IPS DF 6.9 (cell line): ENCODE results near the gene KAT7.

ENCODE experiments used
- DNase-seq: peaks from one replicate; pipeline ENCODE4 v3.0.0-alpha.2; 2013; ENCODE audit warnings: low read depth, low spot score
- H3K27ac ChIP-seq: one replicate; pipeline ENCODE4 v1.5.1; 2013; ENCODE audit warnings: low read length, control low read depth
- H3K27me3 ChIP-seq: 2 replicates; pipeline ENCODE4 v1.6.1; 2013; ENCODE audit warnings: mild to moderate bottlenecking, low read length; ENCODE audit not compliant: control insufficient read depth, insufficient read depth
- H3K36me3 ChIP-seq: 2 replicates; pipeline ENCODE4 v1.6.1; 2013; ENCODE audit warnings: low read length; ENCODE audit not compliant: control insufficient read depth, insufficient read depth
- H3K4me1 ChIP-seq: 2 replicates; pipeline ENCODE4 v1.6.1; 2013; ENCODE audit warnings: low read length; ENCODE audit not compliant: control insufficient read depth, insufficient read depth
- H3K4me3 ChIP-seq: 2 replicates; pipeline ENCODE4 v1.5.1; 2013; ENCODE audit warnings: mild to moderate bottlenecking, low read length
- H3K9me3 ChIP-seq: 2 replicates; pipeline ENCODE4 v1.6.1; 2013; ENCODE audit warnings: low read length, inconsistent platforms; ENCODE audit not compliant: control insufficient read depth, insufficient read depth
- WGBS: extraction: QIAGEN DNeasy Blood & Tissue Kit; methylation state at CpG from one replicate; pipeline ENCODE4 v1.1.7; 2013; ENCODE audit warnings: mixed read lengths, missing lambda C conversion rate; ENCODE audit not compliant: insufficient read length, insufficient coverage; 5-methylcytosine and 5-hydroxymethylcytosine counted together

KAT7 gene

DNA sequence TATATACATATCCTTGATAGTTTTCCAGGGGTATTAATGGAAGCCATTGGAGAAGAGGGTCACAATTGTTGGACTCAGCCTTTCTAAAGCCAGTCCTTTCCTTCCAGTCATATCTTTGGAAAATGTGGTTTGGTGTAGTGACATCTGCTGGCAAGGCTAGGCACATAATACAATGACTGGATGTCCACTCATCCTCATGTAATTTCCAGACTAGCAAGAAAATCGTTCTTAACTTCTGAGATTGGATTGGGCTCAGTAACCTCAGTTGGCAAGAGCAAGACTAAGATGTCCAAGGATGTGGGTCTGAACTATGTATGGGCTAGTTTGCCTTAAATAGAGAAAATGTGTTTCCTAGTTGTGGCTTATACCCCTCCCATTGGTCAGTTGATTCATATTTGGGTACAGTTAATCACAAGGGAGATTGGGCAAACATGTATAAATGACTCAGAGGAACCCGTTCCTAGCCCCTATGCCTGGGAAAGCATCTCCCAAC, 8.7 kb upstream of the KAT7 start:
- no peak for DNase-seq
- Histone ChIP-seq H3K27ac (no peak overlapping the region), H3K4me1 (no peaks in the 10 kb centered on the region)

DNA sequence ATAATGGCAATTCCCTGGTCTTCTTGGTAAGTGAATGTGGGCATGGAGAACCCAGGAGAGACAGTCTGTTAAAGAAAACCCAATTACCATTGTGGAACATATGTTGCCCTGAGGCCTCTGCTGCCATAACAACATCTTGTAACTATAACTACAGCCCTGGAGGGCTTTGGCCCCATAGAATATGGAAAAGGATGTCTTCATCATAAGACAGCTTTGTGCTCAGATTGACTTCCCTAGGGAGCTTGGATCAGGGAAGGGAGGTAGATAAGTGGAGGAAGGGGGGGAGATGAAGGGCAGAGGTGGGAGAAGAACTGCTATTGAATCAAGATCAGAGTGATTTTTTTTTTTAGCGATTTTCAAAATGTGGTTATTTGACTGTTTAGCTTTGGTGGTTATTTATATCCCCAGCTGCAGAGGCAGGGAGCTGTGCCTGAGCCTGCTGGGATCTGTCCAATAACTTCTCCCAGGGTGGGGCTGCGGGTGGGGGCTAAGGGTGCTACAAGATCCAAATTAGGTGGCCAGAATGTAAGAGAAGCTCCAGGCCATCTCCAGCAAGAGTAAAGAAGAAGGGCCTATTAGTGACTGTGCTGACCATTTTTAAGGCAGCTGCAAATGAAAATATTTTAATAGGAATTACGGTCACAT, 5.3 kb upstream of the KAT7 start:
- Histone ChIP-seq H3K4me3 (no peak overlapping the region), H3K36me3 (no peaks in the 10 kb centered on the region), H3K4me1 (no peaks in the 10 kb centered on the region), H3K9me3 (no peaks in the 10 kb centered on the region), H3K27me3 (no peaks in the 10 kb centered on the region), H3K27ac (no peak overlapping the region)
- no peak for DNase-seq
- WGBS = no CpG with 5 or more reads among the region's 3 CpGs

More for the DNA sequence above, 8.7 kb upstream of the KAT7 start:
- Histone ChIP-seq H3K4me3 (no peak overlapping the region), H3K9me3 (no peaks in the 10 kb centered on the region), H3K27me3 (no peaks in the 10 kb centered on the region), H3K36me3 (no peaks in the 10 kb centered on the region)
- WGBS = no CpG with 5 or more reads among the region's 2 CpGs

DNA sequence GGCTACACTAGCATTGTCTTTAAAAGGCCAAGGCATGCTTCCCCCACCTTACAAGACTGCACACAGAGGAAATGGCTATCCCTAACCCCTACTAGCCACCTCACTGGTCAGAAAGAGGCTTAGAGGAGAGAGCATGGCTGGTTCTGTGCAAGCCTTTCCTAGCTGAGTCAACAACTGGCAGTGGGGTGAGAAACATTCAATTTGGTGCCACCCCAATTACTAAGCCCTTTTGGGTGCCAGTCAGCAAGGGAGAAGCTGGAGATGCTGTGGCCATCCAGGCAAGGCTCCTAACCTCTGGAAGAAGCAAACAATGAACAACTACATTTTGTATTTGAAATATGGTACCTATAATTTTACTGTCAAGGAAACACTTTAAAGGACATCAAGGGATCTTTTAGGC, 4.7 kb upstream of the KAT7 start:
- no peaks in the 10 kb centered on the region for H3K4me1 ChIP-seq
- no peak overlapping the region for H3K4me3 ChIP-seq
- no peak for DNase-seq
- no peaks in the 10 kb centered on the region for H3K27me3 ChIP-seq
- no peaks in the 10 kb centered on the region for H3K9me3 ChIP-seq
- no peaks in the 10 kb centered on the region for H3K36me3 ChIP-seq
- H3K27ac ChIP-seq = no peak overlapping the region

DNA sequence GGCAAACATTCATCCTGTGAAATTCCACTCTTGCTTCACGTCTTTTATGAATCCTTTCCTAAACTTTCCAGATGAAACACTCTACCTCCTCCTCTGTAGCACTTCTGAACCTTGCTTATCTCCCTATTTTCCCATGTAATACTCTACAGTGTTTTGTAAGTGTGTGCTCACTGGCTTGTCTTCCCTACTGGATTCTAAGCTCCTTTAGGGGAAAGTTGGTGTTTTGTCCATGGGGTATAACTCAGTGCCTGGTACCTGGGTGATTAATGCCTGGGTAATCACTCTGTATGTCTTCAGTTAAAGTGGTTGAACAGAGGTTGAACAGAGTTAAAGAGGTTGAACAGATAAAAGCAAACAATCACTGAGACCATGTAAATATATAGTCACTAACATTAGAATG, 3.8 kb upstream of the KAT7 start:
- H3K4me1 ChIP-seq = no peaks in the 10 kb centered on the region
- no peak for DNase-seq
- no peaks in the 10 kb centered on the region for H3K27me3 ChIP-seq
- no CpG with 5 or more reads among the region's 1 CpG for WGBS
- no peaks in the 10 kb centered on the region for H3K9me3 ChIP-seq
- no peak overlapping the region for H3K4me3 ChIP-seq
- H3K36me3 ChIP-seq = no peaks in the 10 kb centered on the region
- no peak overlapping the region for H3K27ac ChIP-seq

DNA sequence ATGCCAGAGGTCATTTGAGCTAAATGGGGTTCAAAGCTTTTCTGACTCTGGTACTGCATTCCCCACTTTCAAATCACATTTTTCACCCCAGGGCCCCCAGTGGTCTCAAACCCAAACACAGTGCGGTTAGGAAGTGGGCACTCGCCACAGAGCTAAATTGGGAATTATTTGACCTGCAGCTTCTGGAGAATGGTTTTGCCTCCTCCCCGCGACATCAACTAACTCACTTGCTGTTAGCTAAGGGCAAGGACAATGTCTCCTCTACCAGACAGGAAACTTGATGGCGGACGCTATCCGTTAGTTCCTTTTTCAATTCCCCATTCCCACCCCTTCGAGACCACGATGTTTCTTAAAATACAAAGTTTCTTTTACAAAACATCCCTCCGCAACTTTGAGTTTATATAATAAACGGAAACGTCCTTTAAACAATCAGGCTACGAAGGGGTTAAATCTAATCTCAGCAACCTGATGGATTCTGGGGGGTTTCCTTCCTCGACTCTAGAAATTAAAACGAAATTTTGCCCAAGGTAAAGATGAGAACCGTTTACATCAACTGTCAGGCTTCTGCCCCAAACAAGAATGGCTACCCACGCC, 500 bp upstream of the KAT7 start:
- H3K27me3 ChIP-seq = no peaks in the 10 kb centered on the region
- no peak for DNase-seq

DNA sequence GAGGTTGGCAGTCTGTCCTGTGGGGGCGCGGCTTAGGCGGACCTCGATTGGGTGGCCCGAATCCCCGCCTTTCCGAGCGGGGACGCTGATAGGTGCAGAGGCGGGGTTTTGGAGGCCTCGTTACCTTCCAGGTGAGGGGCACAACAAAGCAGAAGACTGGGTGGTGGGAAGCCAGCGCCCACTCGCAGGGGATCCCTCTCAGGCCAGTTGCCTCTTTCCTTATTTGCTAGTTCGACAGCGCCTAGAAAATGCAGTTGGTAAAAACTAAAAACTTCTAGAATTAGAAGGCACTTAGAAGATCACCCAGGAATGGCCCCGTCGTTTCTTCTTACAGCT, 730 bp downstream of the KAT7 start:
- Histone ChIP-seq H3K27ac (no peak overlapping the region), H3K36me3 (peaks cover 3% of the 10 kb centered on the region; the same call in 1 of the 2 replicates), H3K27me3 (no peaks in the 10 kb centered on the region), H3K9me3 (no peaks in the 10 kb centered on the region), H3K4me1 (no peaks in the 10 kb centered on the region), H3K4me3 (peak overlapping the region; percentile 10; the same call in 1 of the 2 replicates)
- DNase-seq = no peak
- WGBS = no CpG with 5 or more reads among the region's 17 CpGs

More for the DNA sequence above, 500 bp upstream of the KAT7 start:
- WGBS = no CpG with 5 or more reads among the region's 17 CpGs
- peaks cover 3% of the 10 kb centered on the region; the same call in 1 of the 2 replicates for H3K36me3 ChIP-seq
- H3K27ac ChIP-seq = no peak overlapping the region
- no peaks in the 10 kb centered on the region for H3K9me3 ChIP-seq
- H3K4me3 ChIP-seq = peak overlapping the region; percentile 37; the same call in 1 of the 2 replicates
- no peaks in the 10 kb centered on the region for H3K4me1 ChIP-seq

DNA sequence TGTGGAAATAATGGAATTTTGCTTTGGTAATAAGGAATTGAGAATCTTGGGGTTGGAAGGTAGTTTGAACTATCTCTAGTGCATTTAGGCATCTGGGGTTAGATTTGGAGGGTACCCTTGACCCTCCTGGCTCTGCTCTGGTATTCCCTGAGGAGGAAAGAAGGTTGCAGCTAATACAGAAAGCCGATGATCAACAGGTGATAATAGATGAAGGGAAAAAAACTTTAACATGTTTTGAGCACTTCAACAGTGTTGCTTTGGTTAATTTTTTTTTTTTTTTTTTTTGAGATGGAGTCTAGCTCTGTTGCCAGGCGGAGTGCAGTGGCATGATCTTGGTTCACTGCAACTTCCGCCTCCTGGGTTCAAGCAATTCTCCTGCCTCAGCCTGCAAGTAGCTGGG, 4.8 kb downstream of the KAT7 start:
- WGBS = no CpG with 5 or more reads among the region's 3 CpGs
- Histone ChIP-seq H3K36me3 (peaks cover 8% of the 10 kb centered on the region; the same call in 1 of the 2 replicates), H3K4me3 (no peak overlapping the region), H3K9me3 (no peaks in the 10 kb centered on the region), H3K27ac (no peak overlapping the region), H3K4me1 (no peaks in the 10 kb centered on the region), H3K27me3 (no peaks in the 10 kb centered on the region)
- no peak for DNase-seq

DNA sequence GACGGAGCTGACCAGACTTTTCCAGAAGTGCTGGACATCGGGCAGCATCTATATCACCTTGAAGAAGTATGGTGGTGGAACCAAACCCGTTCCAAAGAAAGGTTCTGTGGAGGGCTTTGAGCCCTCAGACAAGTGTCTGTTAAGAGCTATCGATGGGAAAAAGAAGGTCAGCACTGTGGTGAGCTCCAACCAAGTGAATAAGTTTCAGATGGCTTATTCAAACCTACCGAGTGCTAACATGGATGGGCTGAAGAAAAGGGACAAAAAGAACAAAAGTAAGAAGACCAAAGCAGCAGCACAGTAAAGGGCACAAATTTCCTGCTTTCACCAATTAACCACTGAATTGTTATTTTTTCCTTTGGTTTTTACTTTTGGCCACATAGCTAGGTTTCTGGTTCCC, 6.9 kb downstream of the KAT7 start:
- no peaks in the 10 kb centered on the region for H3K27me3 ChIP-seq
- peaks cover 16% of the 10 kb centered on the region; the same call in 1 of the 2 replicates for H3K36me3 ChIP-seq
- H3K4me3 ChIP-seq = no peak overlapping the region
- no CpG with 5 or more reads among the region's 5 CpGs for WGBS
- no peaks in the 10 kb centered on the region for H3K9me3 ChIP-seq
- DNase-seq = no peak
- H3K27ac ChIP-seq = no peak overlapping the region
- no peaks in the 10 kb centered on the region for H3K4me1 ChIP-seq

DNA sequence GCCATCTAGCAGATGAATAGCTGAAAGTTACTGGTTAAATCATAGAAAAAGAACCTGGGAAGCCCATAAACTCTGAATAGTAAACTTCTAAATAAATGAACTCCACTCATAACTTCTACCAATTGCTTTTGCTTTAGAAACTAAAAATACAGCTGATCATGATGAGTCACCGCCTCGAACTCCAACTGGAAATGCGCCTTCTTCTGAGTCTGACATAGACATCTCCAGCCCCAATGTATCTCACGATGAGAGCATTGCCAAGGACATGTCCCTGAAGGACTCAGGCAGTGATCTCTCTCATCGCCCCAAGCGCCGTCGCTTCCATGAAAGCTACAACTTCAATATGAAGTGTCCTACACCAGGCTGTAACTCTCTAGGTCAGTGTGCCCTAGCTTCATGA, 9.7 kb downstream of the KAT7 start:
- WGBS = no CpG with 5 or more reads among the region's 8 CpGs
- peaks cover 16% of the 10 kb centered on the region; the same call in 1 of the 2 replicates for H3K36me3 ChIP-seq

DNA sequence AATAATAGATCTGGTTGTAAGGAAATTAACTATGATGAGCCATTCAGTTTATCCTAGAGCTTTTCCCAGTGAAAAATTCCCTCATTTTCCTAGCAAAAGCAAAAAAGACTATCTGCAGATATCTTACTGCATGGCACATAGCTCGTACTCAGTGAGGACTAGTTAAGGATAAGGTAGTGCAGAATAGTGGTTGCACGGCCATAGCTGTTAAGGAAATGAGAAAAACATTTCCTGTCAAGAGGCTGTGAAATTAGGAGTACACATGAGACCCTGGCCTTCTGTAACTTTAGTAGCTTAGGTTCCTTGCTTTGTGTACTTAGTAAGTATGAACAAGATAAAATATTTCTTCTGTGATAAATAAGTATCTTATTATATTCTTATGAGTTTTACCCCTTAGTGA, 10.3 kb downstream of the KAT7 start:
- Histone ChIP-seq H3K36me3 (peaks cover 16% of the 10 kb centered on the region; the same call in 1 of the 2 replicates), H3K9me3 (no peaks in the 10 kb centered on the region), H3K4me3 (no peak overlapping the region), H3K27me3 (no peaks in the 10 kb centered on the region), H3K27ac (no peak overlapping the region), H3K4me1 (no peaks in the 10 kb centered on the region)
- no peak for DNase-seq
- no CpG with 5 or more reads among the region's 2 CpGs for WGBS

More for the DNA sequence above, 9.7 kb downstream of the KAT7 start:
- Histone ChIP-seq H3K4me3 (no peak overlapping the region), H3K4me1 (no peaks in the 10 kb centered on the region), H3K27me3 (no peaks in the 10 kb centered on the region), H3K9me3 (no peaks in the 10 kb centered on the region), H3K27ac (no peak overlapping the region)
- DNase-seq = no peak

DNA sequence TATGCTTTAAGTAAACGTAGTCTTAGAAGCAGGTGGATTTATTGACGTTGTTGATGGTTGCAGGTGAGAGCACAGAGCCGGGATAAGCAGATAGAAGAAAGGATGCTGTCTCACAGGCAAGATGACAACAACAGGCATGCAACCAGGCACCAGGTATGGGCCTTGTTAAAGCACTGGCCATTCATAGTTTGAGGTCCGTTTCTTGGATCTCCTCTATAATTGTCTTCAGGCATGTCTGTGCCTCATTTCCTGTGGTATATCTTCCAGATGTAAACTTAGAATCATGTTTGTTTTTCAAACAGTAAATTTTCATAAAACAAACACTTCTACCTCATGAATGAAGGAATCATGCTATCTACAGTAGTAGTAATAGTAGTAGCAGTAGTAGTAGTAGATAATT, 20.6 kb downstream of the KAT7 start:
- H3K27ac ChIP-seq = no peak overlapping the region
- peaks cover 2% of the 10 kb centered on the region; the same call in 1 of the 2 replicates for H3K36me3 ChIP-seq
- no peak overlapping the region for H3K4me3 ChIP-seq
- H3K27me3 ChIP-seq = no peaks in the 10 kb centered on the region
- H3K9me3 ChIP-seq = no peaks in the 10 kb centered on the region
- WGBS = no CpG with 5 or more reads among the region's 4 CpGs
- DNase-seq = no peak
- H3K4me1 ChIP-seq = no peaks in the 10 kb centered on the region
